Endothelial cell of umbilical vein (primary cell): ENCODE results near the gene ADIPOR1. TPM values are rescaled to one million over a fixed set of nuclear protein-coding genes. Genes with fewer than 3 reads are reported as not detected.

Experiments
- BruUV-seq: library from RNA; stranded (reverse); fragments of 400-500 nt; replicated peaks from 2 replicates; lab custom pipeline; 2021; lab: Mats Ljungman, UMichigan
- CTCF ChIA-PET: fragments of 300-600, 350-600 bp; sonication (Branson Sonifier 250); formaldehyde crosslinking; loops from one replicate; lab custom pipeline; 2021; ENCODE audit warnings: antibody characterized with exemption, inconsistent platforms; lab: Charles Lee
- POLR2A ChIA-PET: fragments of 300-600, 350-600 bp; sonication (Branson Sonifier 250); formaldehyde crosslinking; loops from one replicate; lab custom pipeline; 2021; ENCODE audit warnings: antibody characterized with exemption, inconsistent platforms; lab: Charles Lee
- DNase-seq: peaks from one replicate; pipeline ENCODE4 v3.0.0-alpha.2; 2011; ENCODE audit warnings: low read depth, low spot score
- FAIRE-seq: peaks from 2 replicates; lab custom pipeline; 2011; peaks lifted over from hg19 to GRCh38; lab: Jason Lieb, UNC
- H2AFZ ChIP-seq: 2 replicates; pipeline ENCODE4 v1.6.0; 2012; ENCODE audit warnings: low read depth, low read length, control low read depth, inconsistent platforms
- H3K27ac ChIP-seq: 2 replicates; pipeline ENCODE4 v1.5.1; 2011; ENCODE audit warnings: low read depth, mild to moderate bottlenecking, control low read depth, low read length, moderate library complexity; ENCODE audit not compliant: insufficient read depth
- H3K27me3 ChIP-seq, 2 experiments: 2 replicates each; pipeline versions ENCODE4 v1.6.0 to v1.6.1; 2011; ENCODE audit warnings: low read length in 2 of 2, mixed read lengths in 1 of 2; ENCODE audit not compliant: control insufficient read depth in 2 of 2, insufficient read depth in 2 of 2
- H3K36me3 ChIP-seq, 2 experiments: 2 replicates in 1 of 2; 3 replicates in 1 of 2; pipeline ENCODE4 v1.5.1; 2011; ENCODE audit warnings: low read length in 2 of 2, mild to moderate bottlenecking in 1 of 2, moderate library complexity in 1 of 2; ENCODE audit not compliant: control insufficient read depth in 2 of 2, insufficient read depth in 2 of 2; ENCODE audit errors: extremely low read depth in 1 of 2
- H3K4me1 ChIP-seq: 3 replicates; pipeline ENCODE4 v1.5.1; 2011; ENCODE audit warnings: mild to moderate bottlenecking, low read length; ENCODE audit not compliant: control insufficient read depth, insufficient read depth; ENCODE audit errors: extremely low read depth
- H3K4me2 ChIP-seq: 2 replicates; pipeline ENCODE4 v1.6.1; 2011; ENCODE audit warnings: low read length, control low read depth, mixed read lengths; ENCODE audit not compliant: insufficient read depth
- H3K4me3 ChIP-seq, 3 experiments: fragments of 200-600 bp in 1 of 3; sonication (generic), shearing (Covaris generic) in 1 of 3; replicated peaks in 1 of 3; 2 replicates each; pipeline ENCODE4 v1.5.1; 2011 to 2016; ENCODE audit warnings: control low read depth in 3 of 3, low read length in 3 of 3, mild to moderate bottlenecking in 2 of 3, inconsistent platforms in 1 of 3, low read depth in 1 of 3, moderate library complexity in 1 of 3; ENCODE audit not compliant: insufficient read depth in 1 of 3
- H3K79me2 ChIP-seq: 2 replicates; pipeline ENCODE4 v1.6.0; 2012; ENCODE audit warnings: low read length, inconsistent platforms; ENCODE audit not compliant: control insufficient read depth, insufficient read depth
- H3K9ac ChIP-seq: replicated peaks from 2 replicates; pipeline ENCODE3; 2011; ENCODE audit warnings: low read length, control low read depth; ENCODE audit not compliant: insufficient read depth; ENCODE audit errors: extremely low read depth
- H3K9me1 ChIP-seq: replicated peaks from 3 replicates; pipeline ENCODE4 v1.6.0; 2011; ENCODE audit warnings: mild to moderate bottlenecking, low read length; ENCODE audit not compliant: control insufficient read depth, insufficient read depth; ENCODE audit errors: extremely low read depth
- H3K9me3 ChIP-seq: replicated peaks from 2 replicates; pipeline ENCODE4 v1.5.1; 2012; ENCODE audit warnings: low read length, inconsistent platforms; ENCODE audit not compliant: control insufficient read depth, insufficient read depth
- H4K20me1 ChIP-seq: replicated peaks from 2 replicates; pipeline ENCODE3; 2011; ENCODE audit warnings: mild to moderate bottlenecking, low read length; ENCODE audit not compliant: control insufficient read depth, insufficient read depth; ENCODE audit errors: extremely low read depth
- EZH2 ChIP-seq: IDR thresholded peaks from 2 replicates; pipeline ENCODE4 v1.6.1; 2012; ENCODE audit warnings: borderline replicate concordance, low read depth, mild to moderate bottlenecking, moderate library complexity, low read length, inconsistent platforms; ENCODE audit not compliant: severe bottlenecking
- FOS ChIP-seq: IDR thresholded peaks from 2 replicates; pipeline ENCODE4 v1.6.1; 2011; ENCODE audit warnings: mild to moderate bottlenecking, low read length, moderate library complexity, borderline replicate concordance; ENCODE audit not compliant: insufficient read depth
- GATA2 ChIP-seq: IDR thresholded peaks from 2 replicates; pipeline ENCODE4 v1.7.0; 2011; ENCODE audit warnings: low read depth, mild to moderate bottlenecking, moderate library complexity, mixed read lengths, low read length; ENCODE audit not compliant: insufficient read length, insufficient read depth
- JUN ChIP-seq: IDR thresholded peaks from 2 replicates; pipeline ENCODE4 v1.6.1; 2011; ENCODE audit warnings: borderline replicate concordance, low read depth; ENCODE audit not compliant: insufficient read length, insufficient read depth
- MAX ChIP-seq: IDR thresholded peaks from 2 replicates; pipeline ENCODE4 v1.6.1; 2011; ENCODE audit not compliant: insufficient read depth, insufficient read length
- MYC ChIP-seq: IDR thresholded peaks from one replicate; pipeline ENCODE4 v1.6.1; 2011; ENCODE audit warnings: mild to moderate bottlenecking, low read depth, low read length
- POLR2A ChIP-seq: IDR thresholded peaks from 2 replicates; pipeline ENCODE4 v1.6.1; 2012; ENCODE audit warnings: low read depth, mild to moderate bottlenecking, control low read depth, low read length
- POLR2AphosphoS5 ChIP-seq: IDR thresholded peaks from 2 replicates; pipeline ENCODE4 v1.6.1; 2012; ENCODE audit warnings: low read depth, mild to moderate bottlenecking, control low read depth, low read length, moderate library complexity; ENCODE audit not compliant: insufficient read depth
- dilution Hi-C: fragments of 300-500 bp; cut with MboI; formaldehyde crosslinking; loops from one replicate; pipeline ENCODE4 v1.15.0; 2019; ENCODE audit warnings: low sequenced_read_pairs; ENCODE audit not compliant: extremely low pct_ligation_motif_present
- intact Hi-C: fragments of 100-400 bp; cut with micrococcal nuclease; formaldehyde crosslinking; loops from one replicate; pipeline ENCODE4 v1.10.0; 2022
- polyA plus RNA-seq, 4 experiments: library from polyadenylated mRNA; depleted of rRNA in 3 of 4; stranded (reverse) in 3 of 4; unstranded in 1 of 4; fragments of >200 nt; gene quantifications; 2 replicates each; pipeline versions ENCODE4 v1.2.1 to v1.2.3, GENCODE V29; 2011 to 2012; ENCODE audit warnings: missing spikeins in 1 of 4
- total RNA-seq: library from RNA; stranded (reverse); gene quantifications from 2 replicates; pipeline ENCODE4 v1.2.3, GENCODE V29; 2021
- TF ChIP-seq, protein P1 (sequence below), 2 donors: IDR thresholded peaks; 1 replicate in 1 of 2; 2 replicates in 1 of 2; pipeline ENCODE4 v1.5.1; 2011; ENCODE audit warnings: low read length in 2 of 2, mild to moderate bottlenecking in 2 of 2, moderate library complexity in 2 of 2, control low read depth in 1 of 2, inconsistent platforms in 1 of 2, low read depth in 1 of 2; ENCODE audit not compliant: insufficient read depth in 1 of 2; ENCODE audit errors: extremely low read depth in 1 of 2

ADIPOR1 gene
- total and polyA plus RNA-seq, 2 donors (not counting 3 experiments of a cell fraction or from before 2014, with no cell fraction given): 67.2 to 135 TPM

GRCh38 chr1:202968895-202969295 lies 10.8 kb upstream of the ADIPOR1 start:
- no peak overlapping the region for H3K4me3 ChIP-seq
- H3K4me1 ChIP-seq: peaks cover 19% of the 10 kb centered on the region
- DNase-seq: peak; percentile 62
- dilution Hi-C loops: no loop called here
- H3K9me3 ChIP-seq: no peaks in the 10 kb centered on the region
- H3K9me1 ChIP-seq: no peaks in the 10 kb centered on the region
- no TSS peak for BruUV-seq
- no peaks in the 10 kb centered on the region for H3K36me3 ChIP-seq
- H3K79me2 ChIP-seq: no peaks in the 10 kb centered on the region
- no peak for TF ChIP-seq EZH2
- TF ChIP-seq, protein P1, sequence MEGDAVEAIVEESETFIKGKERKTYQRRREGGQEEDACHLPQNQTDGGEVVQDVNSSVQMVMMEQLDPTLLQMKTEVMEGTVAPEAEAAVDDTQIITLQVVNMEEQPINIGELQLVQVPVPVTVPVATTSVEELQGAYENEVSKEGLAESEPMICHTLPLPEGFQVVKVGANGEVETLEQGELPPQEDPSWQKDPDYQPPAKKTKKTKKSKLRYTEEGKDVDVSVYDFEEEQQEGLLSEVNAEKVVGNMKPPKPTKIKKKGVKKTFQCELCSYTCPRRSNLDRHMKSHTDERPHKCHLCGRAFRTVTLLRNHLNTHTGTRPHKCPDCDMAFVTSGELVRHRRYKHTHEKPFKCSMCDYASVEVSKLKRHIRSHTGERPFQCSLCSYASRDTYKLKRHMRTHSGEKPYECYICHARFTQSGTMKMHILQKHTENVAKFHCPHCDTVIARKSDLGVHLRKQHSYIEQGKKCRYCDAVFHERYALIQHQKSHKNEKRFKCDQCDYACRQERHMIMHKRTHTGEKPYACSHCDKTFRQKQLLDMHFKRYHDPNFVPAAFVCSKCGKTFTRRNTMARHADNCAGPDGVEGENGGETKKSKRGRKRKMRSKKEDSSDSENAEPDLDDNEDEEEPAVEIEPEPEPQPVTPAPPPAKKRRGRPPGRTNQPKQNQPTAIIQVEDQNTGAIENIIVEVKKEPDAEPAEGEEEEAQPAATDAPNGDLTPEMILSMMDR (IDR thresholded peaks at IDR 0.05; ENCODE audit: extremely low read depth in 1 of 2, insufficient read depth in 1 of 2, low read depth in 1 of 2, low read length in 2 of 2): peak; percentile 68 to 73
- peaks cover 0 to 9% of the 10 kb centered on the region in 2 experiments for H3K27me3 ChIP-seq
- H4K20me1 ChIP-seq: no peaks in the 10 kb centered on the region
- H3K4me2 ChIP-seq: no peak overlapping the region
- POLR2A ChIA-PET: no interaction called here
- CTCF ChIA-PET: interaction anchor here (1.0 to 1.9 kb wide), 6 partner anchors 9 to 38 kb away, joined by 4 to 10 read pairs (median 6); partner anchors contain the start of gene TMEM183A
- FAIRE-seq: peak; percentile 79
- no peak overlapping the region for H3K9ac ChIP-seq
- H3K27ac ChIP-seq: no peak overlapping the region
- intact Hi-C loops: loop anchor here (2.0 to 10.0 kb wide), 4 partner anchors 38 to 624 kb away; partner anchors contain the start of genes KLHL12, PPP1R12B, RABIF and TMEM183A
- peak overlapping the region; percentile 9 for H2AFZ ChIP-seq

DNA sequence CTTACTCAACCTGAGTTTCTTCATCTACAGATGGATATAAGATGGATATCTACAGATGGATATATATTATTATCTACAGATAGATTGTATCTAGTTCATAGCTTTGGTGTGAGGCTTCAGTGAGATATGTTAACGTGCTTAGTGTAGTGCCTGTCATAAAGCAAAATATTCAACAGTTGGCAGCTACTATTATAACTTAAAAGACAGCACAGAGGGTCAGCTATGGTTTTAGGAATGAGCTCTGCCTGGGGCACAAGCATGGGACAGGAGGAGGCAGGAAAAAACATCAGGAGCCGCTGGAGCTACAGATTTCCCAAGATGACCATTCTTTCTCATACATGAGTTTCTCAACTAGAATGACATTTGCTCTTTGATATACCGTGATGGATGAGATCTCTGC lies 10.2 kb upstream of the ADIPOR1 start:
- Histone ChIP-seq H3K4me1 (peaks cover 19% of the 10 kb centered on the region), H3K9me3 (no peaks in the 10 kb centered on the region), H3K27ac (no peak overlapping the region), H4K20me1 (no peaks in the 10 kb centered on the region), H3K9me1 (no peaks in the 10 kb centered on the region), H3K36me3 (peaks cover 0 to 2% of the 10 kb centered on the region in 2 experiments), H3K9ac (no peak overlapping the region), H2AFZ (peak overlapping the region; percentile 37), H3K27me3 (peaks cover 0 to 4% of the 10 kb centered on the region in 2 experiments), H3K79me2 (no peaks in the 10 kb centered on the region), H3K4me3 (no peak overlapping the region), H3K4me2 (peak overlapping the region; percentile 95)
- FAIRE-seq (no peak), DNase-seq (no peak)
- dilution Hi-C loops: no loop called here
- TF ChIP-seq GATA2 (no peak), MYC (no peak), JUN (no peak), FOS (no peak), MAX (no peak), EZH2 (no peak), POLR2A (no peak), POLR2AphosphoS5 (no peak)
- TF ChIP-seq, protein P1 (IDR thresholded peaks at IDR 0.05; ENCODE audit: extremely low read depth in 1 of 2, insufficient read depth in 1 of 2, low read depth in 1 of 2, low read length in 2 of 2): no peak
- CTCF ChIA-PET: interaction anchor here (0.8 to 1.9 kb wide), 12 partner anchors 9 to 152 kb away, joined by 3 to 10 read pairs (median 4); partner anchors contain the start of genes KLHL12 and TMEM183A
- intact Hi-C loops: loop anchor here (2.0 to 10.0 kb wide), 4 partner anchors 38 to 624 kb away; partner anchors contain the start of genes KLHL12, PPP1R12B, RABIF and TMEM183A
- no TSS peak for BruUV-seq
- POLR2A ChIA-PET: no interaction called here
